ENCODE data around the gene SYNE2. TPM values are rescaled to one million over a fixed set of nuclear protein-coding genes. Genes with fewer than 3 reads are reported as not detected.
"Not testable (repeated sequence)": the region's sequence is repeated elsewhere in the genome, so short reads cannot be mapped to it uniquely, and the experiment has no call there.

SYNE2 gene
- total RNA-seq, 4 donors from 2014 or later, result 314 to 379 (median 342) TPM

DNA sequence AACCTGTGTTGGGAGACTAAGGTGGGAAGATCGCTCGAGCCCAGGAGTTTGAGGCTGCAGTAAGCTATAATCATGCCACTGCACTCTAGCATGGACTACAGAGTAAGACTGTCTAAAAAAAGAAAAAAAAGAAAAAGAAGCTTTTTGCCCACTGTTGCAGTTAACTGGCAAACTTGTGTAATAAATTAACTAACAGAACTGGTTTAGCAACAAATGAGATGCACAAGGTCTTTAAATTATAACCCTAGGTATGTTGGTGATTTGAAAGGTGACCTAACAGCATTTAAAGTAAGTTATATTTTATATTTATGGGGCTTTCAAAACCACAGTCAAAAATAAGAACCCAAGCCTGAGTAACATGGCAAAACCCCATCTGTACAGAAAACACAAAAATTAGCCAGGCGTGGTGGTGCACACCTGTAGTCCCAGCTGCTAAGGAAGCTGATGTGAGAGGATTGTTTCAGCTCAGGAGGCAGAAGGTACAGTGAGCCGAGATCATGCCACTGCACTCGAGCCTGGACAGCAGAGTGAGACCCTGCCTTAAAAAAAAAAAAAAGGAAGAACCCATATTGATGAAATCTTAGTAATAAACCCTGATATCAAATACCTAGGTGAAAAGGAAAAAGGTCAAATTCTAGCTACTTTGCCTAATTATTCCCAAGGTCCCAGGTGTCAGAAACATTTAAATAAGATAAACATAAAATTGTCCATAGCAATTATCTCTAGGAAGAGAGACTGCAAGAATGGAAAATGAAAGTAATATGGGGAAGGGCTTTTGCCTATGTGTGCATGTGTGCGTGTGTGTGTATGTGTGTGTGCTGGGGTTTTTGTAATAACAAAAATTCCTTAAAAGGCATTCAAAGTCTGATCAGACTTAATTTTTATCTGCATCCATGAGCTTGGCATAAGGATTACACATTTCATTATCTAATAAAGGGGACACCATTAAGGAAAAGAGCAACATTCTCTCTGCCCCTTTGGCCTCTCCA, 15.4 kb downstream of the SYNE2 start:
- intact Hi-C loops (cut with DNase I), result no loop called here
- 79 to 85% methylated on average over 6 of the region's 6 CpGs for WGBS, 2 donors
- peak in 1 of 2 donors; percentile 36 for DNase-seq
- Histone ChIP-seq H3K9me3 (no peaks in the 10 kb centered on the region), H3K36me3 (no peaks in the 10 kb centered on the region), H3K4me3 (replicated peaks in 1 of 3) (no peak overlapping the region), H3K27me3 (no peaks in the 10 kb centered on the region), H3K4me1 (peaks cover 40 to 49% of the 10 kb centered on the region in 2 donors), H3K27ac (peak overlapping the region; percentile 82 to 88 (median 84))
- no peak for TF ChIP-seq POLR2A (IDR thresholded peaks at IDR 0.05)
- TF ChIP-seq, protein P1, sequence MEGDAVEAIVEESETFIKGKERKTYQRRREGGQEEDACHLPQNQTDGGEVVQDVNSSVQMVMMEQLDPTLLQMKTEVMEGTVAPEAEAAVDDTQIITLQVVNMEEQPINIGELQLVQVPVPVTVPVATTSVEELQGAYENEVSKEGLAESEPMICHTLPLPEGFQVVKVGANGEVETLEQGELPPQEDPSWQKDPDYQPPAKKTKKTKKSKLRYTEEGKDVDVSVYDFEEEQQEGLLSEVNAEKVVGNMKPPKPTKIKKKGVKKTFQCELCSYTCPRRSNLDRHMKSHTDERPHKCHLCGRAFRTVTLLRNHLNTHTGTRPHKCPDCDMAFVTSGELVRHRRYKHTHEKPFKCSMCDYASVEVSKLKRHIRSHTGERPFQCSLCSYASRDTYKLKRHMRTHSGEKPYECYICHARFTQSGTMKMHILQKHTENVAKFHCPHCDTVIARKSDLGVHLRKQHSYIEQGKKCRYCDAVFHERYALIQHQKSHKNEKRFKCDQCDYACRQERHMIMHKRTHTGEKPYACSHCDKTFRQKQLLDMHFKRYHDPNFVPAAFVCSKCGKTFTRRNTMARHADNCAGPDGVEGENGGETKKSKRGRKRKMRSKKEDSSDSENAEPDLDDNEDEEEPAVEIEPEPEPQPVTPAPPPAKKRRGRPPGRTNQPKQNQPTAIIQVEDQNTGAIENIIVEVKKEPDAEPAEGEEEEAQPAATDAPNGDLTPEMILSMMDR (IDR thresholded peaks at IDR 0.05), result no peak

DNA sequence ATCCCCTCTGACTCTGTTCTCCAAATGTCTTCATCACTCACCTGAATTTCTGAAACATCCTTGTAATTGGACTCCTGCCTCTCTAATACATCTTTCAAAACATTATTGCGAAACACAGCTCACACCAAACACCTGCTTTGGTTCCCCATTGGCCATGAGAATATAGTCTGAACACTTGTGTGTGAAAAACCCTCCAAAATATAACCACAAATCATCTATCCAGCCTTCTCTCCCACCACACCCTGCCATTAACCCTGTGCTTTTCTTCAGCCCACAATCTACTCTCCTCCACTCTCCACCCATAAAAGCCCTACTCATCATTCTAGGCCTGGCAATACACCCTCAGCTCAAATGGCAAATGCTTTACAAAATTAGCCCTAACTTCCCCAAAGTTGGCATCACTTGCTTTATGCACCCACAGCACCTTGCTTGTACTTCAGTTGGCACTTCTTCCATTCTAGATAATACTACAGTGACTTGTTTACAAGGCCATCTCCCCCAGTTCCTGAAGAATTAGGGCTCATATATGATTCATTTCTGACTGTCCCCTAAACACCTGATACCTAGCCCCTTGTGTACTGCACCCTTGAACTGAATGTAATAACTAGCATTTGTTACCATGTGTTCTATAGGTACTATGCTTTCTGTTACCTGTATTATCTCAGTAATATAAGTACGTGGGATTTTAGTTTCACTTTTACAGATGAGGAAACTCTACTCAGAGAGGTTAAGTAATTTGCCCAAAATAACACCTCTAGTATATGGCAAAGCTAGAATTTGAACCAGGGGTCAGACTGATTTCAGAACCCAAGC, 17.3 kb downstream of the SYNE2 start:
- peak overlapping the region; percentile 5 to 39 (median 13) for H3K27ac ChIP-seq
- H3K27me3 ChIP-seq; H3K4me3 ChIP-seq (replicated peaks in 1 of 3); intact Hi-C loops (cut with DNase I); H3K36me3 ChIP-seq; H3K9me3 ChIP-seq; DNase-seq: not testable (repeated sequence)
- WGBS, 2 donors, result 97 to 100% methylated on average over 1 of the region's 2 CpGs
- H3K4me1 ChIP-seq, result peaks cover 46 to 56% of the 10 kb centered on the region in 2 donors

DNA sequence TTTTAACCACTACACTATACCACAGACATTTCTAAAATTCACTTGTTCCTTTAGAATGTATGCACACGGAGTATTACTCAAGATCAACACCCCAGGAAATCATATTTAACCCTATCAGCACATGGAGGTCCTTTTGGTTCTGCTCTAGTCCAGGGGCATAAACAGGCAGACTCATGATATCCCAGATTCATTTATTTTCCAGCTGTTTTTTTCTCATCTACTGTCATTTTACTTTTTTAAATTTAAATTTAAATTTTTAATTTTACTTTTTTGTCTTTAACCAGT, 17.9 kb downstream of the SYNE2 start:
- WGBS, 2 donors, result 12 to 20% methylated on average over 1 of the region's 1 CpG
- Histone ChIP-seq H3K27ac (peak overlapping the region in 1 of 3 donors; percentile 60), H3K4me1 (peaks cover 47 to 57% of the 10 kb centered on the region in 2 donors)
- H3K27me3 ChIP-seq; intact Hi-C loops (cut with DNase I); H3K36me3 ChIP-seq; H3K9me3 ChIP-seq; H3K4me3 ChIP-seq (replicated peaks in 1 of 3); DNase-seq: not testable (repeated sequence)

DNA sequence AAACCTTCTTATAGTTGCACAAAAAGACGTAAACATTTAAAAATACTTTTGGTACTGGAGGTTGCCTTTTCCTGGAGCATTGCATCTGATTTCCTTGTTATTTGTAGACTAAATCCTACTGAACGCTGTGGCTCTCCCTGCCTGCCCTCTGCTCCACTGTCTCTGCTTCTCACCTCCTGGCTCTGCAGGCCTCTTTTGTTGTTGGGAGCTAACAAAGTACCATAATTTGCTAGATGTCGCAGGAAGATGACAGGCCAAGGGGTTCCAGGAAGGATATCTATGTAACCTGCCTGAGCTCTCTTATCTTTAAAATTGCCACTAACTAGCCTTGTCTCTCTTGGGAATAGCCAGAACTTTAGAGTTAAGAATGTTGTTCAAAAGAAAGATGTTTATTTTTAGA, 21.4 kb downstream of the SYNE2 start:
- Histone ChIP-seq H3K36me3 (no peaks in the 10 kb centered on the region), H3K27ac (peak overlapping the region; percentile 49 to 75 (median 73)), H3K27me3 (no peaks in the 10 kb centered on the region), H3K9me3 (no peaks in the 10 kb centered on the region), H3K4me3 (replicated peaks in 1 of 3) (no peak overlapping the region), H3K4me1 (peaks cover 32 to 55% of the 10 kb centered on the region in 2 donors)
- intact Hi-C loops (cut with DNase I), result no loop called here
- WGBS, 2 donors, result 66 to 81% methylated on average over 3 of the region's 3 CpGs
- TF ChIP-seq, protein P1 (IDR thresholded peaks at IDR 0.05), result no peak
- no peak for TF ChIP-seq POLR2A (IDR thresholded peaks at IDR 0.05)
- DNase-seq, result no peak

DNA sequence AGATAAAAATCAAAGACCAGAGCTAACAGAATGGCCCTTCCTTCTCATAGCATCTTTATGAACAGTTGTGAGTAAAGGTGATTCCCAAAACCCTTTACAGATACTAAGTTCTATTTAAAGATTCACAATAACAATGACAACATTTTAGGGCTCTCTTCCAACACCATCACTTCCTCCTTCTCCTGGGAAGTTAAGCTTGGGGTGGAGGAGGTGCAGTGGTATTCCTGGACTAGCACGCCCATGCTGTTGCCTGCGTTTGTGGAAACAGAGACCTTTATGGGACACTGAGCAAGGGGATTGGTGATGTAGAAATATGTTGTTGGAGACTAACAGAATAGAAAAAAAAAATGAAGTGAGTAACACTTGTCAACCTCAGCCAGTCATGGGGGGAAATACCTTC, 22.5 kb downstream of the SYNE2 start:
- no peak for TF ChIP-seq POLR2A (IDR thresholded peaks at IDR 0.05)
- TF ChIP-seq, protein P1 (IDR thresholded peaks at IDR 0.05), result no peak
- DNase-seq, result no peak
- WGBS, 2 donors, result 63 to 67% methylated on average over 2 of the region's 2 CpGs
- H3K27me3 ChIP-seq, result no peaks in the 10 kb centered on the region
- peaks cover 36 to 52% of the 10 kb centered on the region in 2 donors for H3K4me1 ChIP-seq
- H3K9me3 ChIP-seq, result no peaks in the 10 kb centered on the region
- no peaks in the 10 kb centered on the region for H3K36me3 ChIP-seq
- intact Hi-C loops (cut with DNase I), result no loop called here
- H3K4me3 ChIP-seq (replicated peaks in 1 of 3), result no peak overlapping the region
- H3K27ac ChIP-seq, result peak overlapping the region; percentile 34 to 75 (median 73)
